Endothelial cell of umbilical vein (primary cell): ENCODE data around the gene DLL4. TPM values are rescaled to one million over a fixed set of nuclear protein-coding genes. Genes with fewer than 3 reads are reported as not detected.

Experiments
- BruUV-seq: library from RNA; stranded (reverse); fragments of 400-500 nt; replicated peaks from 2 replicates; lab custom pipeline; 2021; lab: Mats Ljungman, UMichigan
- CTCF ChIA-PET: fragments of 300-600, 350-600 bp; sonication (Branson Sonifier 250); formaldehyde crosslinking; loops from one replicate; lab custom pipeline; 2021; ENCODE audit warnings: antibody characterized with exemption, inconsistent platforms; lab: Charles Lee
- POLR2A ChIA-PET: fragments of 300-600, 350-600 bp; sonication (Branson Sonifier 250); formaldehyde crosslinking; loops from one replicate; lab custom pipeline; 2021; ENCODE audit warnings: antibody characterized with exemption, inconsistent platforms; lab: Charles Lee
- DNase-seq: peaks from one replicate; pipeline ENCODE4 v3.0.0-alpha.2; 2011; ENCODE audit warnings: low read depth, low spot score
- FAIRE-seq: peaks from 2 replicates; lab custom pipeline; 2011; peaks lifted over from hg19 to GRCh38; lab: Jason Lieb, UNC
- H2AFZ ChIP-seq: 2 replicates; pipeline ENCODE4 v1.6.0; 2012; ENCODE audit warnings: low read depth, low read length, control low read depth, inconsistent platforms
- H3K27ac ChIP-seq: 2 replicates; pipeline ENCODE4 v1.5.1; 2011; ENCODE audit warnings: low read depth, mild to moderate bottlenecking, control low read depth, low read length, moderate library complexity; ENCODE audit not compliant: insufficient read depth
- H3K27me3 ChIP-seq, 2 experiments: 2 replicates each; pipeline versions ENCODE4 v1.6.0 to v1.6.1; 2011; ENCODE audit warnings: low read length in 2 of 2, mixed read lengths in 1 of 2; ENCODE audit not compliant: control insufficient read depth in 2 of 2, insufficient read depth in 2 of 2
- H3K36me3 ChIP-seq, 2 experiments: 2 replicates in 1 of 2; 3 replicates in 1 of 2; pipeline ENCODE4 v1.5.1; 2011; ENCODE audit warnings: low read length in 2 of 2, mild to moderate bottlenecking in 1 of 2, moderate library complexity in 1 of 2; ENCODE audit not compliant: control insufficient read depth in 2 of 2, insufficient read depth in 2 of 2; ENCODE audit errors: extremely low read depth in 1 of 2
- H3K4me1 ChIP-seq: 3 replicates; pipeline ENCODE4 v1.5.1; 2011; ENCODE audit warnings: mild to moderate bottlenecking, low read length; ENCODE audit not compliant: control insufficient read depth, insufficient read depth; ENCODE audit errors: extremely low read depth
- H3K4me2 ChIP-seq: 2 replicates; pipeline ENCODE4 v1.6.1; 2011; ENCODE audit warnings: low read length, control low read depth, mixed read lengths; ENCODE audit not compliant: insufficient read depth
- H3K4me3 ChIP-seq, 3 experiments: fragments of 200-600 bp in 1 of 3; sonication (generic), shearing (Covaris generic) in 1 of 3; replicated peaks in 1 of 3; 2 replicates each; pipeline ENCODE4 v1.5.1; 2011 to 2016; ENCODE audit warnings: control low read depth in 3 of 3, low read length in 3 of 3, mild to moderate bottlenecking in 2 of 3, inconsistent platforms in 1 of 3, low read depth in 1 of 3, moderate library complexity in 1 of 3; ENCODE audit not compliant: insufficient read depth in 1 of 3
- H3K79me2 ChIP-seq: 2 replicates; pipeline ENCODE4 v1.6.0; 2012; ENCODE audit warnings: low read length, inconsistent platforms; ENCODE audit not compliant: control insufficient read depth, insufficient read depth
- H3K9ac ChIP-seq: replicated peaks from 2 replicates; pipeline ENCODE3; 2011; ENCODE audit warnings: low read length, control low read depth; ENCODE audit not compliant: insufficient read depth; ENCODE audit errors: extremely low read depth
- H3K9me1 ChIP-seq: replicated peaks from 3 replicates; pipeline ENCODE4 v1.6.0; 2011; ENCODE audit warnings: mild to moderate bottlenecking, low read length; ENCODE audit not compliant: control insufficient read depth, insufficient read depth; ENCODE audit errors: extremely low read depth
- H3K9me3 ChIP-seq: replicated peaks from 2 replicates; pipeline ENCODE4 v1.5.1; 2012; ENCODE audit warnings: low read length, inconsistent platforms; ENCODE audit not compliant: control insufficient read depth, insufficient read depth
- H4K20me1 ChIP-seq: replicated peaks from 2 replicates; pipeline ENCODE3; 2011; ENCODE audit warnings: mild to moderate bottlenecking, low read length; ENCODE audit not compliant: control insufficient read depth, insufficient read depth; ENCODE audit errors: extremely low read depth
- CTCF ChIP-seq, 2 donors: IDR thresholded peaks; 1 replicate in 1 of 2; 2 replicates in 1 of 2; pipeline ENCODE4 v1.5.1; 2011; ENCODE audit warnings: low read length in 2 of 2, mild to moderate bottlenecking in 2 of 2, moderate library complexity in 2 of 2, control low read depth in 1 of 2, inconsistent platforms in 1 of 2, low read depth in 1 of 2; ENCODE audit not compliant: insufficient read depth in 1 of 2; ENCODE audit errors: extremely low read depth in 1 of 2
- EZH2 ChIP-seq: IDR thresholded peaks from 2 replicates; pipeline ENCODE4 v1.6.1; 2012; ENCODE audit warnings: borderline replicate concordance, low read depth, mild to moderate bottlenecking, moderate library complexity, low read length, inconsistent platforms; ENCODE audit not compliant: severe bottlenecking
- FOS ChIP-seq: IDR thresholded peaks from 2 replicates; pipeline ENCODE4 v1.6.1; 2011; ENCODE audit warnings: mild to moderate bottlenecking, low read length, moderate library complexity, borderline replicate concordance; ENCODE audit not compliant: insufficient read depth
- GATA2 ChIP-seq: IDR thresholded peaks from 2 replicates; pipeline ENCODE4 v1.7.0; 2011; ENCODE audit warnings: low read depth, mild to moderate bottlenecking, moderate library complexity, mixed read lengths, low read length; ENCODE audit not compliant: insufficient read length, insufficient read depth
- JUN ChIP-seq: IDR thresholded peaks from 2 replicates; pipeline ENCODE4 v1.6.1; 2011; ENCODE audit warnings: borderline replicate concordance, low read depth; ENCODE audit not compliant: insufficient read length, insufficient read depth
- MAX ChIP-seq: IDR thresholded peaks from 2 replicates; pipeline ENCODE4 v1.6.1; 2011; ENCODE audit not compliant: insufficient read depth, insufficient read length
- MYC ChIP-seq: IDR thresholded peaks from one replicate; pipeline ENCODE4 v1.6.1; 2011; ENCODE audit warnings: mild to moderate bottlenecking, low read depth, low read length
- POLR2A ChIP-seq: IDR thresholded peaks from 2 replicates; pipeline ENCODE4 v1.6.1; 2012; ENCODE audit warnings: low read depth, mild to moderate bottlenecking, control low read depth, low read length
- POLR2AphosphoS5 ChIP-seq: IDR thresholded peaks from 2 replicates; pipeline ENCODE4 v1.6.1; 2012; ENCODE audit warnings: low read depth, mild to moderate bottlenecking, control low read depth, low read length, moderate library complexity; ENCODE audit not compliant: insufficient read depth
- dilution Hi-C: fragments of 300-500 bp; cut with MboI; formaldehyde crosslinking; loops from one replicate; pipeline ENCODE4 v1.15.0; 2019; ENCODE audit warnings: low sequenced_read_pairs; ENCODE audit not compliant: extremely low pct_ligation_motif_present
- intact Hi-C: fragments of 100-400 bp; cut with micrococcal nuclease; formaldehyde crosslinking; loops from one replicate; pipeline ENCODE4 v1.10.0; 2022
- polyA plus RNA-seq, 4 experiments: library from polyadenylated mRNA; depleted of rRNA in 3 of 4; stranded (reverse) in 3 of 4; unstranded in 1 of 4; fragments of >200 nt; gene quantifications; 2 replicates each; pipeline versions ENCODE4 v1.2.1 to v1.2.3, GENCODE V29; 2011 to 2012; ENCODE audit warnings: missing spikeins in 1 of 4
- total RNA-seq: library from RNA; stranded (reverse); gene quantifications from 2 replicates; pipeline ENCODE4 v1.2.3, GENCODE V29; 2021

The DLL4 gene
- total and polyA plus RNA-seq, 2 donors (not counting 3 experiments of a cell fraction or from before 2014, with no cell fraction given), result 55.2 to 57.8 TPM

- Histone ChIP-seq H3K4me1 (no peaks in the 10 kb centered on the region), H3K9me1 (no peaks in the 10 kb centered on the region), H2AFZ (no peak overlapping the region), H3K36me3 (no peaks in the 10 kb centered on the region), H4K20me1 (no peaks in the 10 kb centered on the region), H3K27ac (no peak overlapping the region), H3K27me3 (no peaks in the 10 kb centered on the region), H3K4me2 (no peak overlapping the region), H3K79me2 (no peaks in the 10 kb centered on the region), H3K9me3 (no peaks in the 10 kb centered on the region), H3K4me3 (no peak overlapping the region), H3K9ac (no peak overlapping the region)
- dilution Hi-C loops (no loop called here), intact Hi-C loops (no loop called here)
- BruUV-seq, result no TSS peak
- ChIA-PET CTCF (interaction anchor here (2.0 to 3.6 kb wide), 3 partner anchors 11 to 54 kb away, joined by 9 to 20 read pairs (median 11); partner anchors contain the start of gene CHAC1), POLR2A (interaction anchor here (1.3 kb wide), 1 partner anchor 11 kb away, joined by 3 read pairs; the partner anchor contains the start of gene CHAC1)
- no peak for DNase-seq
- no peak for TF ChIP-seq JUN
- TF ChIP-seq MYC, result no peak
- no peak for TF ChIP-seq POLR2AphosphoS5
- no peak for TF ChIP-seq POLR2A
- TF ChIP-seq GATA2, result no peak
- no peak for TF ChIP-seq CTCF (IDR thresholded peaks at IDR 0.05; ENCODE audit: extremely low read depth in 1 of 2, insufficient read depth in 1 of 2, low read depth in 1 of 2, low read length in 2 of 2)
- TF ChIP-seq EZH2, result no peak
- TF ChIP-seq MAX, result no peak
- TF ChIP-seq FOS, result no peak
- FAIRE-seq, result no peak
Observed at GRCh38 chr15:40964006-40964405, 34.9 kb downstream of the DLL4 start.
